Adipocyte (in vitro differentiated cells): Measurements from ENCODE around the gene MUTYH.
"Not testable (repeated sequence)": the region's sequence is repeated elsewhere in the genome, so short reads cannot be mapped to it uniquely, and the experiment has no call there.

Experiments
- DNase-seq: peaks from one replicate; pipeline ENCODE4 v3.0.0-alpha.2; 2015; ENCODE audit warnings: low read depth
- H3K27me3 ChIP-seq: replicated peaks from 2 replicates; pipeline ENCODE4 v1.7.0; 2013; ENCODE audit warnings: mild to moderate bottlenecking, low read length, moderate library complexity; ENCODE audit not compliant: control insufficient read depth, insufficient read depth
- H3K36me3 ChIP-seq: 2 replicates; pipeline ENCODE4 v1.7.0; 2013; ENCODE audit warnings: low read length, mild to moderate bottlenecking, moderate library complexity; ENCODE audit not compliant: control insufficient read depth, insufficient read depth, severe bottlenecking
- H3K4me1 ChIP-seq: 2 replicates; pipeline ENCODE4 v1.7.0; 2013; ENCODE audit warnings: mild to moderate bottlenecking, low read length, moderate library complexity; ENCODE audit not compliant: control insufficient read depth, insufficient read depth
- H3K4me3 ChIP-seq: 2 replicates; pipeline ENCODE4 v1.7.0; 2013; ENCODE audit warnings: mild to moderate bottlenecking, low read length, moderate library complexity
- H3K9ac ChIP-seq: 2 replicates; pipeline ENCODE4 v1.7.0; 2013; ENCODE audit warnings: mild to moderate bottlenecking, low read length, moderate library complexity
- H3K9me3 ChIP-seq: 2 replicates; pipeline ENCODE4 v1.7.0; 2013; ENCODE audit warnings: mild to moderate bottlenecking, low read length, moderate library complexity; ENCODE audit not compliant: control insufficient read depth

Gene MUTYH

GRCh38 chr1:45297666-45298356 is 42.4 kb downstream of the MUTYH start:
- Histone ChIP-seq H3K9me3 (no peaks in the 10 kb centered on the region), H3K9ac (no peak overlapping the region), H3K4me1 (no peaks in the 10 kb centered on the region), H3K36me3 (no peaks in the 10 kb centered on the region), H3K4me3 (no peak overlapping the region), H3K27me3 (no peaks in the 10 kb centered on the region)
- no peak for DNase-seq

- H3K4me3 ChIP-seq: no peak overlapping the region
- DNase-seq: no peak
These were observed 48.5 kb downstream of the MUTYH start for GRCh38 chr1:45291716-45292115.

GRCh38 chr1:45291002-45291401 is 49.2 kb downstream of the MUTYH start:
- not testable (repeated sequence) for H3K4me1 ChIP-seq, H3K36me3 ChIP-seq, H3K9ac ChIP-seq, H3K9me3 ChIP-seq, DNase-seq, H3K4me3 ChIP-seq, H3K27me3 ChIP-seq

More at GRCh38 chr1:45291716-45292115, 48.5 kb downstream of the MUTYH start:
- Histone ChIP-seq H3K9ac (no peak overlapping the region), H3K27me3 (no peaks in the 10 kb centered on the region), H3K9me3 (no peaks in the 10 kb centered on the region), H3K4me1 (no peaks in the 10 kb centered on the region), H3K36me3 (no peaks in the 10 kb centered on the region)

- H3K4me1 ChIP-seq, H3K4me3 ChIP-seq, H3K9ac ChIP-seq, H3K27me3 ChIP-seq, H3K9me3 ChIP-seq, DNase-seq, H3K36me3 ChIP-seq: not testable (repeated sequence)
These were observed 53.7 kb downstream of the MUTYH start for GRCh38 chr1:45286521-45286920.

- not testable (repeated sequence) for H3K36me3 ChIP-seq, H3K4me3 ChIP-seq, DNase-seq, H3K9me3 ChIP-seq, H3K27me3 ChIP-seq, H3K9ac ChIP-seq, H3K4me1 ChIP-seq
These were observed 55.4 kb downstream of the MUTYH start for GRCh38 chr1:45284858-45285257.

- Histone ChIP-seq H3K4me3 (no peak overlapping the region), H3K27me3 (no peaks in the 10 kb centered on the region), H3K36me3 (no peaks in the 10 kb centered on the region), H3K9ac (no peak overlapping the region), H3K9me3 (peaks cover 8% of the 10 kb centered on the region), H3K4me1 (no peaks in the 10 kb centered on the region)
- no peak for DNase-seq
These were observed 57.9 kb downstream of the MUTYH start for GRCh38 chr1:45282351-45282750.
